NCI-H1694 treated with DMSO at 0.1 percent for 48 hours (cell line): Measurements from ENCODE around the gene OLFM1.
A peak's percentile ranks its signal among the peaks of the same experiment; 100 is the strongest.
"Not testable (repeated sequence)": the region's sequence is repeated elsewhere in the genome, so short reads cannot be mapped to it uniquely, and the experiment has no call there.

Source experiments
- DNase-seq: peaks from one replicate; lab custom pipeline; 2025; lab: John Stamatoyannopoulos, UW

OLFM1 gene

GRCh38 chr9:135060461-135061116 lies 26.9 kb upstream of the OLFM1 start:
- no peak for DNase-seq

GRCh38 chr9:135061441-135061840 lies 26.0 kb upstream of the OLFM1 start:
- DNase-seq = no peak

DNA sequence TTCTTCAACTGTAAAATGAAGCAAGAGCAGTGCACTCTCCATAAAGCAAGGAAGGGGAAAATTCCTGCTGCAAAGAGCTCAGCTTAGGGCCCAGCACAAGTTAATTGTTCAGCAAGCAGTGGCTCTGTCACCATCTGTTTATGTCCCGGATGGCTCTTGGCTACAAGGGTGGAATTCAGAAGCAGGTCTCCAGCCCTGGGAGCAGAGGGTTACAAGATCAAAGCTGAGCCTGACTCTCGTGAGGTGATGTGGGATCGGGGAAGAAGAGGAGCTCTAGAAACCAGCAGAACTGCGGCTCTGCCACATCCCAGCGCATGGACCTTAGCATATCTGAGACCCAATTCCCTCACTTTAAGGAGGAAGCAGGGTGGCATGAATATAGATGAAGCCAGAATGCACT lies 25.2 kb upstream of the OLFM1 start:
- no peak for DNase-seq

DNA sequence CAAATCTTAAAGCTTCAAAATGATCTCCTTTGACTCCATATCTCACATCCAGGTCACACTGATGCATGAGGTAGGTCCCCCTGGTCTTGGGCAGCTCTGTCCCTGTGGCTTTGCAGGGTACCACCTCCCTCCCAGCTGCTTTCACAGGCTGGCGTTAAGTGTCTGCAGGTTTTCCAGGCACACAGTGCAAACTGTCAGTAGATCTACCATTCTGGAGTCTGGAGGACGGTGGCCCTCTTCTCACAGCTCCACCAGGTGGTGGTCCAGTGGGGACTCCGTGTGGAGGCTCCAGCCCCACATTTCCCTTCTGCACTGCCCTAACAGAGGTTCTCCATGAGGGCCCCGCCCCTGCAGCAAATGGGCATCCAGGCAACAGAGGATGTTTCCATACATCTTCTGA lies 24.0 kb upstream of the OLFM1 start:
- not testable (repeated sequence) for DNase-seq

- DNase-seq = not testable (repeated sequence)
These were observed 23.6 kb upstream of the OLFM1 start for GRCh38 chr9:135063888-135064287.

DNA sequence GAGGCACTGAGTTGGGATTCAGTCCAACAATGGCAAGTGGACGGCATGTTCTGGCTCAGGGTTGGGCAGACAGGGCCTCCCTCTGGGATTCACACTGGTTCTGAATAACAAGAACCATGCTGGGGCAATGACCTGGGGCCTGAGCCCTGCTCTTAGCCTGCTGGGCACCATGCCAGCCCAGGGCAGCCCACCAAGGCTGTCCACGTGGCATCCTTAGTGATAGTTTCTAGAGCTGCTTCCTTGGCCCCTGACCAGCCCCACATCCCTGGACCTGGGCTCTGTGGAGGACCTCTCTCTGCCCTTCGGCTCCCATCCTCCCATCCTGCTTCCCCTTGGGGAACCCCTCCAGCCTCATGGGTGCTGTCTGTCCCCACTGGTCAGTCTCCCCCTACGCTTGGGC lies 22.3 kb upstream of the OLFM1 start:
- DNase-seq = no peak

DNA sequence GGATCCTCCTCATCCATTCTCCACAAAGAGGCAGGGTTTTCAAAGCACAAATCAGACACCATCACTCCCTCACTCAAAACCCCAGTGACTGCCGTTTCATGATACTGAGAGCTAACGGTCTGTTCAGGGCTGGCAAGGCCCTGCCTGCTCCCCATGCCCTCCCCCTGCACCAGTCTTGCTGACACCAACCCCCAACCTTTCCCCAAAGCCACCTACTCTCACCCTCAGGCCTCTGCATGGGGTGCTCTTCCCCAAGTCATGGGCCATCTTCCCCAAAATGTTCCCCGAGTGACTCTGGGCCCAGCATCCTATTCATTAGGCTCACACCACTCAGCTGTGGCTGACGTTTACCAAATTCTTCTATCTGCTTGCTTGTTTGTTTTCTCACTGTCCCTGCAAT lies 21.7 kb upstream of the OLFM1 start:
- no peak for DNase-seq

DNA sequence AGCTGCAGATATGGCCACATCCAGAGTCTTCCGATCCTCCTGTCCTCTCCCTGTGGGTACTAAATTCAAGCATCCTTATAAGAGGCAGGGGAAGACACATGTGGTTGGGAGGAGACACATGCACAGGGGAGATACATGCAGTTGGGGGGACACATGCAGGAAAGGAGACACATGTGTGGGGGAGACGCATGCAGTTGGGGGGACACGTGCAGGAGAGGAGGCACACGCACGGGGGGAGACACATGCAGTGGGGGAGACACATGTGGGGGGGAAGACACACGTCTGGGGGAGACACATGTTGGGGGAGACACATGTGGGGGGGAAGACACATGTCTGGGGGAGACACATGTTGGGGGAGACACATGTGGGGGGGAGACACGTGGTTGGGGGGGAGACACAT lies 21.2 kb upstream of the OLFM1 start:
- DNase-seq = no peak

GRCh38 chr9:135067096-135067710 lies 20.3 kb upstream of the OLFM1 start:
- no peak for DNase-seq

- no peak for DNase-seq
These were observed 18.6 kb upstream of the OLFM1 start for GRCh38 chr9:135068776-135069415.

DNA sequence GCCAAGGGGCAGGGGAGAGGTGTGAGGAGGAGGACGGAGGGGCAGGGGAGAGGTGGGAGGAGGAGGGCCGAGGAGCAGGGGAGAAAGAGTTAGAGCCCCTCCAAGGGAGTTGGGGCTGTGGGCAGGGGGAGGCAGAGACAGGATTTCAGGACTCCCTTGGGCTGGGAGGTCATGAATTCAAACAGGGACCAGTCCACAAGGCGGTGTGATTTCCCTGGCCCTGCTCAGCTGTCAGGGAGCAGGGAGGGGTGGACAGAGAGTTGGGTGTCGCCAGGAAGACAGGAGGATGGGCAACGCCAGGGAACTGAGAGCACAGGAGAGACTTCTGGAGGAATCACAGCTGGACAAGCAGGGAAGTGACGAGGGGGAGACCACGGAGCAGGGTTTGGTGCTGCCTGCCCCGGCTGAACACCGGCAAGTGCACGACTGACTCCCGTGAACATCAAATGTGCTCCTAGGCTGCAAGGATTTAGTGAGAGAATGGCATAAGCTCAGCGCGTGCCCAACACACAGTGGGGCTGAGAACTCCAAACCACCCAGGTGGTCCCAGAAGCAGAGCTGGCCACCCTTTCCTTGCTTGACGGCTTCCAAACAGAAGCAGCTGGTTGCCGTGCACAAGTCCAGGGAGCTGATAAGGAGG lies 17.8 kb upstream of the OLFM1 start:
- DNase-seq = no peak

DNA sequence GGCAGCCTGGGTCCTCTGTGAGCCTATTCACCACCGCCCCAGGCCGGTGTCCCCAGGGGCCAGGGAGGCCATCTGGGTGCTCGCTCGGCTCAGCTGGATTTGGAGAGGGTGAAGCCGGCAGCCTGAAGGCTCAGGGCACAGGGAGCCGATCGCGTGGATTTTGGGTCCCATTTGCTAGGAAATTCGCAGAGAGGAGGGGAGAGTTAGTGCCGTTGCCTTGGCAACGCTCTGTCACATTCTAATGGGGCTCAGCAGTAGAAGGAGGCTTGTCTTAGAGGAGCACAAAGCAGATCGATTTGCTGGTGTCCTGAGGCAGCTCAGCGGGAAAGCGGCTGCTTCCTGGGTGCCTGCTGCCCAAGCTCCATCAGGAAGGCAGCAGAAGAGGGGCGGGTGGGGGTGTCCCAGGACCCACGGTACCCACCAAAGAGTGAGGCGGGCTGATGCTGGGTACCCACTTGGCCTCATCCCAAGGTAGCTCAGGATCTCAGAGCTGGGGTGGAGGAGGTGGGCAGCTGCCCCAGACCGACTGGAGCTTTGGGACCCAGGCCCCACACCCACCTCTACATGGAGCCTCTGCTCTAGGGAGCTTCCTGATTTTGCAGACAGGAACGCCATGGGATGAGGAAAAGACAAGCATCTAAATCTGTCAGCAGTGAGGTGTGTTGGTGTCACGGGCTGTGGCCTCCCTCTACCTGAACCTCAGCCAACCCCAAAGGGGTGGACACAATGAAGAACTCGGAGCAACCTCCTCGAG lies 17.1 kb upstream of the OLFM1 start:
- DNase-seq = no peak

DNA sequence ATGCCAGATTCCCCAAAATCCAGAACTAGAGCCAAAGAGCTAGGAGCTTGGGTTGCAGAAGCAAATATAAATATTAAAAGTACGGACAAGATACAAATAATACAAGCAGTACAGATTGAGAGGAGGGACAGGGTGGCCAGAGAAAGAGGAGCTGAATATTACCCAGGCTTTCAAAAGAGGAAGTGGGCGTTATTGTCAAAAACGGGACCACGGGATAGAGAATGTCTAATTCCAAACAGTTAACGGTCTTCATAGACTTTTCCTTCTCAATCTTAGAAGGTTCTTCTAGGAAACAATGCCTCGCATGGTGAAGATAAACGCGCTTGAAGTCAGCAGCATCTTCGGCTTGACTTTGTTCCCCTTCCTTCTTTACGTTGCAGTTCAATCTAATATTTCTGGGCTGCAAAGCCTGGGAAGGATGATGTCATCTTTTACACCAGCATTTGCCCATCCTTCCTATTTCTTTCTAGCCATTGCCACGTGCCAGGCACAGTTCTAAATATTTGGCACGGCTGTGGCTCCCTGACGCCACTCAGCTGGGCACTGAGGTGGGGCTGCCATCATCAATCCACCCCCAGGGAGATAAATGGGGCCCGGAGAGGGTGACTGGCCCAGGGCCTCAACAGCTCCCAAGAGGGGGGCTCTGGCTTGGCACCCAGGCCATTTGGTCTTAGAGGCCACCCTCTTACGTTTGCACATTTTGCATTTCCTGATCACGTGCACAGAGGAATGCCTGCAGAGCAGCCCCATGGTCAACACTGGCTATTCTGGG lies 16.3 kb upstream of the OLFM1 start:
- no peak for DNase-seq

- no peak for DNase-seq
These were observed 14.3 kb upstream of the OLFM1 start for GRCh38 chr9:135073081-135073740.

DNA sequence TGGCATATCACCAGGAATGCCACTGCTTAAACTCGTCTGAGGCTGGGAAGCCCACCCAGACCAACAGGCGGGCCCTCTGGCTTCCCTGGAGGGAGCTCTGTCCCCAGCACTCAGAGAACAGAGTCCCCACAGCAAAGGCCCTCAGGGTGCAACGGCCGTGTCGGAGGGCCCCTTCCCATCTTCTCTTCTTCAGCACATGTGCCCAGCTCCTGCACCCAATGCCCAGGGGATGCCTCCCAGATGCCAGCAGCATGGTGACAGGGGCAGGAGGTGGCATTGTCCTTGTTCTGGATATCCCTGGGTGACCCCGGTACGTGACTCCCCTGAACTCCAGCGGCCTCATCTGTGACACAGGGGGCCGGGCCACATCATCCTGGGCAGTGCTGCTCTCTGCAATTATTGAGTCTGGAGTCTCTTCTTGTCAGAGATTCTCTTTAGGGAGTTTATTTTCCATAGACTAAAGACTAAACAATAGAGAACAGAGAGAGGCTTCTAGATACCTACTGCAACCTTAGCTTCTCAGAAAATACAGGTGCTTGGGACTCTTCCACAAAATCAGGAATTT lies 13.6 kb upstream of the OLFM1 start:
- no peak for DNase-seq

- DNase-seq = no peak
These were observed 12.9 kb upstream of the OLFM1 start for GRCh38 chr9:135074354-135075233.

GRCh38 chr9:135075234-135076142 lies 12.0 kb upstream of the OLFM1 start:
- peak; percentile 46 for DNase-seq

- DNase-seq = no peak
These were observed 11.2 kb upstream of the OLFM1 start for GRCh38 chr9:135076143-135076875.
